Progenitor cell of endocrine pancreas (in vitro differentiated cells): Measurements from ENCODE around the gene ZC3H18. TPM values are rescaled to one million over a fixed set of nuclear protein-coding genes. Genes with fewer than 3 reads are reported as not detected.

Source experiments
- DNase-seq: peaks from one replicate; pipeline ENCODE4 v3.0.0; 2021; ENCODE audit warnings: low spot score; ENCODE audit not compliant: unreplicated experiment
- H3K27ac Mint-ChIP-seq: 2 replicates; pipeline ENCODE4 v1.8.0; 2021; ENCODE audit warnings: mild to moderate bottlenecking, moderate library complexity, mixed read lengths
- H3K27me3 Mint-ChIP-seq: 2 replicates; pipeline ENCODE4 v1.8.0; 2021; ENCODE audit warnings: mixed read lengths
- H3K36me3 Mint-ChIP-seq: 2 replicates; pipeline ENCODE4 v1.8.0; 2022; ENCODE audit warnings: mixed read lengths; ENCODE audit not compliant: insufficient read depth
- H3K4me1 Mint-ChIP-seq: 2 replicates; pipeline ENCODE4 v1.8.0; 2021; ENCODE audit warnings: low read depth, mixed read lengths
- H3K4me3 Mint-ChIP-seq: 2 replicates; pipeline ENCODE4 v1.8.0; 2021; ENCODE audit warnings: low read depth, mild to moderate bottlenecking, moderate library complexity, mixed read lengths
- H3K9me3 Mint-ChIP-seq: 2 replicates; pipeline ENCODE4 v1.8.0; 2021; ENCODE audit warnings: low read depth, mixed read lengths
- CTCF ChIP-seq: fragments of 200-600 bp; sonication (generic); IDR thresholded peaks from one replicate; pipeline ENCODE4 v1.5.0; 2021; ENCODE audit warnings: antibody characterized with exemption, mild to moderate bottlenecking; ENCODE audit not compliant: unreplicated experiment
- long read RNA-seq: library from polyadenylated mRNA; unstranded; transcript quantifications from one replicate; pipeline ENCODE4 v2.0.0, GENCODE V29; 2020
- total RNA-seq: library from RNA; stranded (reverse); gene quantifications from 2 replicates; pipeline ENCODE4 v1.2.1, GENCODE V29; 2021

ZC3H18 gene
- total RNA-seq, result 67.5 and 70.7 TPM in 2 replicates
- long read RNA-seq, partial matches to known transcripts, result 3 of 6 reads
- long read RNA-seq, other reads (novel, unspliced or antisense), result 3 of 6 reads

GRCh38 chr16:88569985-88570690 lies at the start of gene ZC3H18:
TSS of gene ZC3H18 (plus strand) at chr16:88570403. CDS start at chr16:88577124, 6,721 bp downstream.
- DNase-seq, result peak; percentile 98
- Mint-ChIP-seq H3K4me3 (peak within 1 kb of the TSS; percentile 83), H3K27ac (peak within 1 kb of the TSS; percentile 93), H3K4me1 (peaks cover 11% of the 10 kb centered on the region), H3K27me3 (peaks cover 3% of the 10 kb centered on the region), H3K9me3 (no peaks in the 10 kb centered on the region), H3K36me3 (peaks cover 3% of the 10 kb centered on the region)
- no peak for TF ChIP-seq CTCF

- Mint-ChIP-seq H3K27ac (peak overlapping the region; percentile 73), H3K9me3 (no peaks in the 10 kb centered on the region), H3K27me3 (no peaks in the 10 kb centered on the region), H3K4me3 (no peak overlapping the region), H3K36me3 (peaks cover 22% of the 10 kb centered on the region), H3K4me1 (peaks cover 18% of the 10 kb centered on the region)
- no peak for TF ChIP-seq CTCF
- DNase-seq, result no peak
Measured at GRCh38 chr16:88521674-88522073, 48.5 kb upstream of the ZC3H18 start.

- Mint-ChIP-seq H3K9me3 (no peaks in the 10 kb centered on the region), H3K36me3 (peaks cover 19% of the 10 kb centered on the region), H3K27ac (peak overlapping the region; percentile 49), H3K4me3 (no peak overlapping the region), H3K4me1 (peaks cover 15% of the 10 kb centered on the region), H3K27me3 (no peaks in the 10 kb centered on the region)
- no peak for TF ChIP-seq CTCF
- DNase-seq, result no peak
Measured at GRCh38 chr16:88522276-88522949, 47.8 kb upstream of the ZC3H18 start.

GRCh38 chr16:88523309-88524161 lies 46.7 kb upstream of the ZC3H18 start:
- Mint-ChIP-seq H3K4me3 (no peak overlapping the region), H3K27ac (peak overlapping the region; percentile 64), H3K36me3 (peaks cover 14% of the 10 kb centered on the region), H3K27me3 (no peaks in the 10 kb centered on the region), H3K9me3 (no peaks in the 10 kb centered on the region), H3K4me1 (peaks cover 15% of the 10 kb centered on the region)
- TF ChIP-seq CTCF, result no peak
- no peak for DNase-seq
